EL (cell line): ENCODE data around the gene KLRF2.
A peak's percentile ranks its signal among the peaks of the same experiment; 100 is the strongest.
"Not testable (repeated sequence)": the region's sequence is repeated elsewhere in the genome, so short reads cannot be mapped to it uniquely, and the experiment has no call there.

Experiments
- DNase-seq: peaks from one replicate; pipeline ENCODE4 v3.0.0-alpha.2; 2016

The KLRF2 gene

GRCh38 chr12:9881246-9881645, at the start of gene KLRF2:
Gene KLRF2 (plus strand): TSS chr12:9881489. CDS start chr12:9881596, 107 bp downstream.
- DNase-seq, result no peak

- DNase-seq, result no peak
Measured at GRCh38 chr12:9831720-9832119, 49.6 kb upstream of the KLRF2 start.

GRCh38 chr12:9843407-9843806, 37.9 kb upstream of the KLRF2 start:
- DNase-seq, result peak; percentile 1

GRCh38 chr12:9848899-9849298, 32.4 kb upstream of the KLRF2 start:
- no peak for DNase-seq

- DNase-seq, result no peak
Measured at GRCh38 chr12:9851050-9851449, 30.2 kb upstream of the KLRF2 start.

GRCh38 chr12:9851927-9852326, 29.4 kb upstream of the KLRF2 start:
- no peak for DNase-seq

GRCh38 chr12:9856151-9856550, 25.1 kb upstream of the KLRF2 start:
- no peak for DNase-seq

GRCh38 chr12:9856894-9857293, 24.4 kb upstream of the KLRF2 start:
- DNase-seq, result no peak

- DNase-seq, result no peak
Measured at GRCh38 chr12:9858135-9858534, 23.2 kb upstream of the KLRF2 start.

GRCh38 chr12:9864913-9865675, 16.2 kb upstream of the KLRF2 start:
- no peak for DNase-seq

GRCh38 chr12:9866860-9867269, 14.4 kb upstream of the KLRF2 start:
- DNase-seq, result no peak

GRCh38 chr12:9867531-9867930, 13.8 kb upstream of the KLRF2 start:
- DNase-seq, result no peak

- DNase-seq, result no peak
Measured at GRCh38 chr12:9868311-9868801, 12.9 kb upstream of the KLRF2 start.

- DNase-seq, result no peak
Measured at GRCh38 chr12:9868951-9869306, 12.4 kb upstream of the KLRF2 start.

- peak; percentile 50 for DNase-seq
Measured at GRCh38 chr12:9869307-9870161, 11.8 kb upstream of the KLRF2 start, which contains the start of gene CLEC2B. Gene CLEC2B (minus strand): TSS chr12:9869354.

- DNase-seq, result no peak
Measured at GRCh38 chr12:9870286-9870866, 10.9 kb upstream of the KLRF2 start.

- DNase-seq, result no peak
Measured at GRCh38 chr12:9872162-9872561, 9.1 kb upstream of the KLRF2 start.

GRCh38 chr12:9872742-9873141, 8.5 kb upstream of the KLRF2 start:
- no peak for DNase-seq

- DNase-seq, result not testable (repeated sequence)
Measured at GRCh38 chr12:9876120-9876519, 5.2 kb upstream of the KLRF2 start.

- DNase-seq, result no peak
Measured at GRCh38 chr12:9880532-9881078, 684 bp upstream of the KLRF2 start.

GRCh38 chr12:9881988-9882387, 699 bp downstream of the KLRF2 start:
- DNase-seq, result no peak

GRCh38 chr12:9883175-9883574, 1.9 kb downstream of the KLRF2 start:
- no peak for DNase-seq

- no peak for DNase-seq
Measured at GRCh38 chr12:9888665-9889273, 7.5 kb downstream of the KLRF2 start.
